Measurements from ENCODE around the gene AUTS2. TPM values are rescaled to one million over a fixed set of nuclear protein-coding genes. Genes with fewer than 3 reads are reported as not detected.

Gene AUTS2
- polyA plus RNA-seq, 3 donors: 3.1 to 8.3 (median 7.9) TPM

DNA sequence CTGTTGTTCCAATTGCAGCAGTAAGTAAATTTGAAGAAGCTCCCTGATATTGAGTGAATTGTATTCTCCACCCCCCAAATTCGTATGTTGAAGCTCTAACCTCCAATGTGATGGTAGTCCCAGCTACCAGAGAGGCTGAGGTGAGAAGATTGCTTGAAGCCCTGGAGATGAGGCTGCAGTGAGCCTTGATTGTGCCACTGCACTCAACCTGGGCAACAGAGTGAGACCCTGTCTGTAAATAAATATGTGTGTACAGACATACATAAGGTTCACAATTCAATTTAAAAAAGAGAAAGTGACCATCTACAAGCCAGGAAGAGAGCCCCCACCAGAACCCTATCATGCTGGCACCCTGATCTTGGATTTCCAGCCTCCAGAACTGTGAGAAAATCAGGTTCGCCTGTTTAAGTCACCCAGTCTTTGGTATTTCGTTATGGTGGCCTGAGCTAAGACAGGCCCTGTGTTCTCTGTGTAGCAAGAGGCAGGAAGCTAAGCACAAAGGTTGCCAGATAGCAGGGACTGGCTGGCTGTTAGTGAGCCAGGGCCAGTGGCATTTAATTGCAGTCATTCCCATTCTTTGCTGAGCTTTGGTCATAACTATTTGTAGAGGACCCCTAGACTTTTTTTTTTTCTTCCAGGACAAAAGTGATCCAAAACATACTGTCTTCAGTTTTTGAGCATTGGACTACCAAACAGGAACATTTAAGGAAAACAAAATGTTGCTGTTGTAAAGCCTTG is 45.6 kb downstream of the AUTS2 start:
- H3K27ac ChIP-seq (ENCODE audit: low read depth, low read length): no peak overlapping the region
- WGBS, 3 donors: 58 to 75% (median 63%) methylated on average over 3 of the region's 3 CpGs

GRCh38 chr7:69645683-69646082 is 47.4 kb downstream of the AUTS2 start:
- H3K27ac ChIP-seq (ENCODE audit: low read depth, low read length): no peak overlapping the region
- WGBS, 3 donors: 56 to 83% (median 76%) methylated on average over 4 of the region's 4 CpGs

GRCh38 chr7:69651101-69651590 is 52.9 kb downstream of the AUTS2 start:
- H3K27ac ChIP-seq (ENCODE audit: low read depth, low read length): no peak overlapping the region
- WGBS, 3 donors: 77 to 83% (median 78%) methylated on average over 7 of the region's 7 CpGs

- no peak overlapping the region for H3K27ac ChIP-seq (ENCODE audit: low read depth, low read length)
- WGBS, 3 donors: 93 to 97% (median 95%) methylated on average over 3 of the region's 3 CpGs
Observed at GRCh38 chr7:69652947-69653701, 54.8 kb downstream of the AUTS2 start.

DNA sequence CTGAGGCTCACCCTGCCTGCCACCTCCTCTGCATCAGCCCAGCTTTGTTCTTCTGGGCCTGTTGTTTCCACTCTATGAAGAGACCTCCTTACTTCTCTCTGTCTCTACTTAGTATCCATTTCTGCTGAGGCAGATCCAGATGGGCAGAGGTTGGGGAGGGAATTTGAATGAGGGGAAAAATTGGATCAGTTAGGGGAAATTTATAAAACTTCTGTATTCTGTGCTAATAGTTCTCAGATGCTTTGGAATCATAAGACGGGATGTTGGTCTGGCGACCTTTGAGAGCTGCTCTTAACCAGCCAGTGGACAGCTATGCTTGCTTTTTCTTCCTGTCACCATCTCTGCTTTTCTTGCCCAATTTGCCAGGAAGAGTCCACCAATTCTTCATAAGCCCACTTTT is 55.5 kb downstream of the AUTS2 start:
- H3K27ac ChIP-seq (ENCODE audit: low read depth, low read length): no peak overlapping the region
- WGBS, 3 donors: 81 to 90% (median 86%) methylated on average over 2 of the region's 2 CpGs

GRCh38 chr7:69654381-69654780 is 56.1 kb downstream of the AUTS2 start:
- 18 to 25% (median 21%) methylated on average over 2 of the region's 2 CpGs for WGBS, 3 donors
- no peak overlapping the region for H3K27ac ChIP-seq (ENCODE audit: low read depth, low read length)

DNA sequence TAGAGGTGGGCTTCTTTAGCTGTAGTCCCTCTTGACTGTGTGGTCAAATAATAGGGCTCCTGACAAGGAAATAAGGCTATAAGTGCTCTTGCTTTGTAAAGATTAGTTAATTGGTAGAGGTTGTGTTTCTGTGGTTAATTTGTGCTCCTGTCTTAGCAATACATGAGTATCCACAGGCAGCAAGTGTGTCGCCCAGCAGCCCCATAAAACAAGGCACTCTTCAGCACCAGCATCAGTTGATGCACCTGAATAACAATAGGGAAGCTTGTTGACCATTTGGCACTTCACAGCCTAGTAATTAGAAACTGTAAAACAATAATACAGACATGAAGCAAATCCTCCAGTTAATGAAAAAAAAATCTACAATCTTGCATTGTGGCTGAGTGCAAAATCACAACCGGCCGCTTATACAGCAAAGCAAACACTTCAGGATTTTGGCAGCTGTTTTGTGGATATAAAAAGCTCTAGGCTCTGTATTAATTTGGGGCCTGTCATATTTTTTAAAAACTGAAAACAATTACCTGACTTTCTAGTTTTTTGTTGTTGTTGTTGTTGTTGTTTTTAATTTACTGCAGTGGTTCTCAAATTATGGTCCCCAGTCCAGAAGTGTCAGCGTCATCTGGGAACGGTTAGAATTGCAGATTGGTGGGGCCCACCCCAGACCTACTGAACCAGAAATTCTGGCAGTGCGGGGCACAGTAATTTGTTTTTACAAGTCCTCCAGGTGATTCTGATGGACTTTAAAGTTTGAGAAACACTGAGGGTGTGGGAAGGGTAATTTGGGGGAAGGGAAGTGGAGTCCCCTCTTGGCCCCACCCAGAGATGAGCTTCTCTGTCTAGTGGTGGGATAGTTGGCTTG is 56.8 kb downstream of the AUTS2 start:
- WGBS, 3 donors: 67 to 82% (median 70%) methylated on average over 6 of the region's 6 CpGs
- H3K27ac ChIP-seq (ENCODE audit: low read depth, low read length): no peak overlapping the region

- no peak overlapping the region for H3K27ac ChIP-seq (ENCODE audit: low read depth, low read length)
- WGBS, 3 donors: 71 to 96% (median 75%) methylated on average over 2 of the region's 2 CpGs
Observed at GRCh38 chr7:69656077-69656476, 57.8 kb downstream of the AUTS2 start.

DNA sequence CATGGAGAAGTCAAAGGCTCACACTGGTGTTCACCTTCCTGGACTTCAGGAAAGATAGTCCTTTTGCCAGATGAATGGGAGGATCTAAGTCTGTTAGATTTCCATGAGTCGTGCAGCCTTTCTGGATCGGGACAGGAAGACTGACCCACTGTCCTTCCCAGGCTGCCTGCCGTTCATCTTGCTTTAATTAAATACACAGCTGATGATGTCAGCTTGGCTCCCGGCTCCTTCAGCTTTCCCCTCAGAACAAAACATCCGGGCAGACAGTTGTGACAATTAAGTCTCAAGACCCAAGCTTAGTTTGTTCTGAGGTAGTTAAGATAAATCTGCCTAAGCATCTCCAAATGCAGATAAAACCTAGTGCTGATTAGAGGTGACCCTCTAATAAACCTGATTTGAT is 58.6 kb downstream of the AUTS2 start:
- 30 to 55% (median 42%) methylated on average over 5 of the region's 5 CpGs for WGBS, 3 donors
- H3K27ac ChIP-seq (ENCODE audit: low read depth, low read length): no peak overlapping the region

GRCh38 chr7:69657331-69657730 is 59.1 kb downstream of the AUTS2 start:
- 74 to 78% (median 77%) methylated on average over 4 of the region's 4 CpGs for WGBS, 3 donors
- H3K27ac ChIP-seq (ENCODE audit: low read depth, low read length): no peak overlapping the region

DNA sequence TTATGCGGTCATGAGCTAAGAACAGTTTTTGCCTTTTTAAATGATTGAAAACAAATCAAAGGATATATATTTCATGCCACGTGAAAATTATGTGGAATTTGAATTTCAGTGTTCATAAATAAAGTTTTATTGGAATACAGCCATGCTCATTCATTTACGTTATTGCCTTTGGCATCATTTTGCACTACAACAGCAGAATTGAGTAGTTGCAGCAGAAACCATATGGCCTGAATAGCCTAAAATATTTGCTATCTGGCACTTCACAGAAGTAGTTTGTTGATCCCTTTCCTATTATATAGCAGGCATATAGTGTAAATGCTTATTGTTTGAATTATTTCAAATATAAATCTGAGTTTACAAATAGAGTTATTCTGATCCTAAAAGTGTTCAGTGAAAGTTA is 59.7 kb downstream of the AUTS2 start:
- WGBS, 3 donors: 86 to 94% (median 86%) methylated on average over 3 of the region's 3 CpGs

GRCh38 chr7:69659983-69660382 is 61.7 kb downstream of the AUTS2 start:
- 66 to 83% (median 75%) methylated on average over 2 of the region's 2 CpGs for WGBS, 3 donors
- no peak overlapping the region for H3K27ac ChIP-seq (ENCODE audit: low read depth, low read length)

More for the DNA sequence above, 59.7 kb downstream of the AUTS2 start:
- no peak overlapping the region for H3K27ac ChIP-seq (ENCODE audit: low read depth, low read length)

DNA sequence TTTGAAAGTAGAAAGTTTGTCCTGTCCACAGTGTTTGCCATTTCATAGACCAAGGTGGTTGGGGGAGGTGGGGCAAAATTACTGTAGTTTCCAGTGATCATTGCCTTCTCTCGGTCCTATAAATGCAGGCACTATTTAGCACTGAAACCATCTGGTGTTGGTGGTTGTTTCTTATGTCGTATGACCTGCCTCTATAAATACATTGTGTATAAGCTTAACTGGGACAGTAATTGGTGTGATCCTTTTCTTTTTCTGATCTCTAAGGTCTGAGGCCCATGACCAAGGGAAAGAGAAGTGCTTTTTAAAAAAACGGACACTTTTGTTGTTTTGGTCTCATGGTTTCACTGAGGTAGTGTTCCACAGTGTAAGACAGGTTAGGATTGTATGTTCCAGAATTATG is 63.1 kb downstream of the AUTS2 start:
- WGBS, 3 donors: 91 to 92% (median 91%) methylated on average over 3 of the region's 3 CpGs

DNA sequence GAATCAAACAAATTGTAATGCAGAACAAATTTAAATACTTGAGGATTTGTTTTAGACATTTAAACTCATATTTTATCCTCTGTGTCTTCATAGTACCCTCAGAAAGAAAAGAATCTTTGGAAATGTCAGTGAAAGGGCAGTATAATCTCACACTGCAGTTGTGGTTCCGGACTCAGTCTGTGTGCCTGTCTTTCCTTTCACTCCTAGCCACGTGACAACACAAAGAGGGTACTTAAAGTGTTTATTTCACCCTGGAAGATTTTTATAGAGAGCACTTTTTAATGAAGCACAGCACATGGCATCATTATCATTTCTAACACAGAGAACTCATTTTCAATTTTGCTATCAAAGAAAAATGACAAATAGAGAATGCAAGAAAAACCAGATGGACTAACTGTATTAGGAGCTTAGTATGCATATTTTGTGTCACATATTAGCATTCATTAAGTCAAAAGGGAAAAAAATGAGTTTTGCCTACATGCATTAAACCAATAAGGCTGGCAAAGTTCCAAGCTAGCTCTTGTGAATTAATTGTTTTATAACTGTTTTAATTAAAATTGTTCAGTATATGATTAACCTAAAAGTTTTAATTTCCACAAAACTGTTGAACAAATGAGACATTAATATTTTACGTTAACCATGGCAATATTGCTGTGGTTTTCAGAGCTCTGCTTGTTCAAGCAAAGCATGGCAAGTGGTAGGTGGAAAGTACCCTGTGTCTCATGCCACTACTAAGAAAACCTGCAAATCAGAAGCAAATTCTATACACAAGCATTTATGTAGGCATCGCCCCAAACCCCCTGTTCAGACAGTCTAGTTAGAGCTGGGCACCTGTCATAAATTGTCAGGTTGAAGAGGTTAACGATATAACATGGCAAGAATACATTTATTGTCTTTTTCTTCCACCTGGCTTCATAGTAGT is 65.9 kb downstream of the AUTS2 start:
- H3K27ac ChIP-seq (ENCODE audit: low read depth, low read length): no peak overlapping the region
- WGBS, 3 donors: 87 to 94% (median 88%) methylated on average over 5 of the region's 5 CpGs

More for the DNA sequence above, 63.1 kb downstream of the AUTS2 start:
- H3K27ac ChIP-seq (ENCODE audit: low read depth, low read length): no peak overlapping the region

GRCh38 chr7:69665369-69665768 is 67.1 kb downstream of the AUTS2 start:
- no peak overlapping the region for H3K27ac ChIP-seq (ENCODE audit: low read depth, low read length)

GRCh38 chr7:69668339-69668870 is 70.1 kb downstream of the AUTS2 start:
- no peak overlapping the region for H3K27ac ChIP-seq (ENCODE audit: low read depth, low read length)
- WGBS, 3 donors: 39 to 44% (median 42%) methylated on average over 1 of the region's 1 CpG

More at GRCh38 chr7:69665369-69665768, 67.1 kb downstream of the AUTS2 start:
- 81 to 88% (median 84%) methylated on average over 2 of the region's 2 CpGs for WGBS, 3 donors

DNA sequence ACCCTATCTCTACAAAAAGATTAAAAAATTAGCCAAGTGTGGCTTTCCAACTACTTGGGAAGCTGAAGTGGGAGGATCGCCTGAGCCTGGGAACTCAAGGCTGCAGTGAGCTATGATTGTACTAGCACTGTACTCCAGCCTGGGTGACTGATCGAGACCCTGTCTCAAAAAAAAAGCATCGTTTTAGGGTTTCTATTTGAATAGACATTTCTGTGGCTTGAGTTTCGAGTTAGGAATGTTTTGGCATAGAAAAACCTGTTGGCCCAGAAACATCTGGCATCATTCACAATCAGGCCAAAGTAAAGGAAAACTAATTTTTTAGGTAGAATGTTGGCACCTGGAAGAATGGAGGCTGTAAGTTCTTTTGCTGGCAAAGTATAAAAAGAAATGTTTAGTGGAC is 72.4 kb downstream of the AUTS2 start:
- no peak overlapping the region for H3K27ac ChIP-seq (ENCODE audit: low read depth, low read length)
- 40 to 59% (median 46%) methylated on average over 4 of the region's 4 CpGs for WGBS, 3 donors
